ENCODE measurements around the gene LTBP2.

Gene LTBP2

DNA sequence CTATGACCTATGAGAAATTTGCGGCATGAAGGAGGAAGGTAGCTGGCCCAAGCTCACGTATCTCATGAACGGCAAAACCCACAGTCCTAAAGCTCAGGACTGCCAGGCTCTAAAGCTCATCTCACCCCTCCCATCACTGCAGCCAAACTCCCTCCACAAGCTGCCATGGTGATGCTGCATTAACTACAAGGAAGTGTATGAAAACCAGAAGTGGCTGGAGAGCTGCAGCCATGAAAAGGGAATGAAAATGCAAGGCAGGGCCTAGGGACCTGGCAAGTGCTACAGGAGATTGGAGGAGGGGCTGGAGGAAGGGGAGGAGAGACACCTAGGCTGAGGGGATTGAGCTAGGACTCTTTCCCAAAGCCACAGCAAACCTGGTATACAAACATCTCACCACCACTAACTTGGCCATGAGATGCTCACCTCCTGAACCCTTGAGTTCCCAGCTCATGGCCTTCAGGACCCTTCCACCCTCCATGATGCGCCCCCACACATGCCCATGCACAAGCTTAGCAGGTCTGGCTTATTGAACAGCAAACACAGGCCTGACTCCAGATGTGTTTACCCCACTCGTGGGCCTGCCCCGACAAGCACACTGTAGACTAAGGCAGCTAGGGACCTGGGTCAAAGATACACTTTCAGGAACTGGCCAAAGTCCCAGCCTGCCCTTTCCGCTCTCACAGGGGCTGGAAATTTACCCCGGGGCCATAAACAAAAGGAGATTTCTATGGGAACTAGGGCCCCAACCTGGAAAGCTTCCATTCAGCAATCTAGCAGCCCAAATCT, 42.0 kb downstream of the LTBP2 start:
- DNase-seq: no peak

DNA sequence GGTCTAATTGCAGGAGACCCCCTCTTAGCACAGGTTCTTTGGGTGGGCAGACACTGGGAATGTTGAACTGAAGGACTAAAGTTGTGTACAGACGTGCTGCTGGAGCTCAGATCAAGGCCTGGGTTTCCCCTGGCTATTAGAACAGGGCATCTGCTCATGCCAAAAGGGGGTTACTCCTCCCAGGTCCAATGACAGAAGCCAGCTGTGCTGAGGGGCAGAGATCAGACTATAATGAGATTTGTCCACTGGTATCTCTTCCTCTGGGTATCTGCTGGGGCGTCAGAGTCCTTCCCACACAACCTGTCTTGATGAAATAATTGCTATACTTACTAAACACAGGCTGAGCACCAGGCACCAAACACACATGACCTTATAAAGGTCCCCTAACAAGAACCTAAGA, 42.6 kb downstream of the LTBP2 start:
- no peak for DNase-seq

- no peak for DNase-seq
Measured at GRCh38 chr14:74568911-74569310, 43.1 kb downstream of the LTBP2 start.

GRCh38 chr14:74568380-74568649, 43.7 kb downstream of the LTBP2 start:
- DNase-seq: no peak

DNA sequence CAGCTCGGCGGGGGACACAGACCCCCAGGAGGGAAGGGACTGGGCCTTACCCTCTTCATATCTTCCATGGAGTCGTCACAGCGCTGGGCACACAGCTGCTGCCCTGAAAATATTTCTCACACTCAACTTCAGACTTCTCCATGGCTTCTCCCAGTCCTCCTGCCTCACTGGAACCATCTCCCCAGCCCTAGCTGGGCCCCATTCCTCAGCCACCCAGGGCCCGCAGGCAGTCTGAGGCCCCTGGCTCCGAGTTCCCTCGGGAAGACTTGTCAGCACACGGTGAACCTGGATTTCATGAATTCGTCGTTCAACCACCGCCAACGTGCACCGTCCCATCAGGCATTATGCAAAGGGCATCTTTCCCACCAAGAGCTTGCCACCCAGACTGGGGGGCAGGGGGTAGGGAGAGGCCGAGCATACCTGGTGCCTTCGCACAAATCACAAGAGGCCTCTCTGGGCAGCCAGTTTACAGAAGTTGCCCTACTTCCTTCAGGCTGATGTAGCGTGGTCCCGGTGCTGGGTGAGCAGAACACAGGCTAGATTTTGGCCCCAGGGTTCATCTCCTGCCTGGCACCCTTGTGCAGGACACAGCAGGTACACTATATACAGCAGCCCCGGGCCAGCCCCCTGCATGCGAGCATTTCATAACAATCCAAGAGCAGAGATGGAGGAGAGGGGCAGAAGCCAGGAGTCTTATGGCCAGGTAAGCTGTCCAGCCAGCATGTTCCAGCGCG, 44.2 kb downstream of the LTBP2 start:
- no peak for DNase-seq

DNA sequence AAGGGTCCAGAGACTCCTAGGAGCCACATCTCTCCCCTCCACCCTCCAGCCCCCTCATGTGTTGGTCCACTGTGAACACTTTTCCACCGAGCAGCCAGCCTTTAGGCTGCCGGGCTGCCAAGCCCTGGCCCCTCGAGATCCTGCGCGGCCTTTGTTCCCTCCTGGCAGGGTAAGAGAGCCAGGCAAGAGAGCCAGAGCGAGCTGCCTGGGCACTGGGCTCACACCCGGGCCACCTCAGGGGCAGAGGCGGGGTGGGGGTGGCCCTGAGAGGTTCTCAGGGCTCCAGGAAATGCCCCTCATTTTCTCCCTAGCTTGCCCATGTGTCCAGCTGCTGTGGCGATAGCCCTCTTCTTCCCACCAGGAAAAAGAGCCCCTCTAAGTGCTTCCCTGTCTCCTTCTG, 44.8 kb downstream of the LTBP2 start:
- no peak for DNase-seq

GRCh38 chr14:74566174-74567141, 45.6 kb downstream of the LTBP2 start:
- no peak for DNase-seq

DNA sequence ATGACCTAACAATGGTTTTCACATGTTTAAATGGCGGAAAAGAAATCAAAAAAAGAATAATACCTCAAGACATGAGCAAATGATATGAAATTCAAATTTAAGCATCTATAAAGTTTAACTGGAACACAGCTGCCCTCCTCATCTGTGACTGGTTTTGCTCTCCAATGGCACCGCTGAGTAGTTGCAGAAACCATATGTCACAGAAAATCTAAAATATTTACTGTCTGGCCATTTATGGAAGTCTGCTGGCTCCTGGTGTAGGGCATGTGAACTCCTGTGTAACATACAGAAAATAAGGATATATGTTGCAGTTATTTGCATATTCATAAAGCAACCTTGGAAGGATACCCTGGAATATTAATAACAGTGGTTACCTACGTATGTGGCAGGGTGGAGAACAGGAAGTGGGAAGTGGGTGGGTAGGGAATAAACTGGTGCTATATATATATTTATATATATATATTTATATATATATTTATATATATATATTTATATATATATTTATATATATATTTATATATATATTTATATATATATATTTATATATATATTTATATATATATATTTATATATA, 48.4 kb downstream of the LTBP2 start:
- no peak for DNase-seq

GRCh38 chr14:74563233-74563585, 48.8 kb downstream of the LTBP2 start:
- no peak for DNase-seq

GRCh38 chr14:74562515-74563232, 49.4 kb downstream of the LTBP2 start:
- DNase-seq: no peak

- no peak for DNase-seq
Measured at GRCh38 chr14:74558655-74559054, 53.4 kb downstream of the LTBP2 start.

DNA sequence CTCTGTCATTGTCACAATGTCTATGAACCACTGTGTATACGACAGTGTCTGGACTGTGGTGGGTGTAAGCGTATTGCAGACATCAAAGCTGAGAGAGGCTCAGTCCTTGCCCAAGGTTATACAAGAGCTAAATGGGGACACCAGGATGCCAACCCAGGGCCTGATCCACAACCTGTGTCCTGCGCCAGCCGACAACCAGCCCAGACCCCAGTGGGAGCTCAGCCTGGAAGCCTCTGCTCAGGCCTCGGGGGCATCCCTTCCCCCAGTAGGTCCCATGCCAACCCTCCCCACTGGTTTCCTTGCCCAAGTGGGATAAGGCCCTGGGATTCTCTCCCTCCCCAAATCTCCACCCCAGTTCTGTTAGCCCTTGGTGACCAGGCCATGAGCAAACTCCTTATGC, 54.3 kb downstream of the LTBP2 start:
- DNase-seq: no peak

DNA sequence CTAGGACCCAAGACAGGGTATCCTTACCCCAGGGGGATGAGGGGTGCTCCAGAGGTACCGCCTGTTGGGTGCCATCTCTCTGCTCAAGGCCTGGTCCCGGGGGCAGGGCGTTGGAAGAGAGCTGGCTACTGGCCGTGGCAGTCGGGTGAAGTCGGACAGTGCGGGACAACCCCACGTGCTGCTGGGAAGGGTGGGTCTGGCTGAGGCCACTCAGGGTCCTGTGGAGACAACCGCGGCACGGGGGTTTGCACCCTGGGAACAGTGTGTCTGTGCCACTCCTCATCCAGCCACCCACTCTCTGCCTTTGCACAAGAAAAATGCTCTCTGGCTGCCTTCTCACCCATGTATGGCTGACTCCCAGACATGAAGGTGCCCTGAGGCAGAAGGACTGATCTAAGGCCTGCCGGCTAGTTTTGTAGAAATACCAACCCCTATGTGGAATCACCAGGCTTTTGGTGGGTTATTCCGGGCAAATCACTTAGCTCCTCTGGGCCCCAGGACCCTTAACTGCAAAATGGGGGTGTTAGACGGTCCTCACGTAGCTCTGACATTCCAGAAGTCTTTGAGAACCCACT, 56.5 kb downstream of the LTBP2 start:
- DNase-seq: no peak

GRCh38 chr14:74554742-74555362, 57.2 kb downstream of the LTBP2 start:
- DNase-seq: no peak

GRCh38 chr14:74552623-74553022, 59.4 kb downstream of the LTBP2 start:
- no peak for DNase-seq

DNA sequence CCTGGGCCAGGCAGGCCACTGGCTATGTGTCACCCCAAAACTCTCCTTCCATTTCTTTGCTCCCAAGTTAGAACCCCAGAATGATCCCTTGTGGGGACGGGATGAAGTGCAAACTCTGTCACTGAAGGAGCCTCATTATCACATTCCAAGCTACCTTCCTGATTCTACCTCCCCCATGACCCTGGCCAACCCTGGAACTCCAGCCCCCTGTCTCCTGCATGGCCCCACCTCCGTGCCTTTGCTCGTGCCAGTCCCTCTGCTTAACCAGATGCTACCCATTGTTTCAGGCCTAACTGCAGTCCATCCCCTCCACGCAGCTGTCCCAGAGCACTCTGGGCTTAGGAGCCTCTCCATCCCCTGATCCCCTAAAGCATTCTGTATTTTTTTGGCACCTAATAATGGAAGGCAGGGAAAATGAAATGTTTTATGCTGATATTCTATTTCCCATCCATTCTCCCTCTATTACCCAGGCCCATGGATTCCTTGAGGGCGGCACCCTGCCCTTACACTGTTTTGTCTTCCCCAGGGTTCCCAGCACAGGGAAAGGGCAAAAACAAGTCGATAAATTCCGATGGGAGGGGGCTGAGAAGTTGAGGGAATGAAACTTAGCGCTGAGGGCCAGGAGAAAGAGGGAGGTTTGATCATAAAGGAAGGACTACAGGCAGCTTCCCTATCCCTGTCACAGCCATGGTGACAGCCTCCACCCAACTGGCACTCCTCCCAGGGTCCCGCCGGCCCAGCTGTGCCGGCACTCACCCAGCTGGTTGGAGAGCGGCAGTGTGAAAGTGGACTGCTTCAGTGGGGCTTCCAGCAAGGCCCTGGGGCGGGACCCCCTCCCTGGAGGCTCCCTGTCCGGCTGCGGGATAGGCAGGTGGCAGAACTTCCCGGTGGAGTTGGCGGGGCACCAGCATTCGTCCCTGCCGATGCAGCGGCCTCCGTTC, 60.3 kb downstream of the LTBP2 start:
- DNase-seq: no peak

DNA sequence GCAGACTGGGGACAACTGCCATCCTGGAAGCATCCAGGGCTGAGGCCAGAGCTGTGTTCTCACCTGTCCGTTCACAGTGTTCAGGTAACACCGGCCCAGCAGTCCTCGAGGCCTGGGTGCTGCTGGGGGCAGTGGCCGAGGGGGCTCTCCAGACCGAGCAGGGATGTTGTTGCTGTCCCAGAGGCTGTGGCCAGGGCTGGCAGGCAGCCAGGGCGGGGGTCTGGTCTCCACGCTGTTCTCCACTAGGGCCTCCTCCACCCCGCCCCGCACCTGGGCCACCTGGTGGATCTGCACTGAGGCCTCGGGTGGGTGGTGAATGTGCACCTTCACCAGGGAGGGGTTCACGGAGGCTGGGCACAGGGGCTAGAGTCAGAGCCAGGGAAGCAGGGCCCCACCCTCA, 61.0 kb downstream of the LTBP2 start:
- DNase-seq: no peak

DNA sequence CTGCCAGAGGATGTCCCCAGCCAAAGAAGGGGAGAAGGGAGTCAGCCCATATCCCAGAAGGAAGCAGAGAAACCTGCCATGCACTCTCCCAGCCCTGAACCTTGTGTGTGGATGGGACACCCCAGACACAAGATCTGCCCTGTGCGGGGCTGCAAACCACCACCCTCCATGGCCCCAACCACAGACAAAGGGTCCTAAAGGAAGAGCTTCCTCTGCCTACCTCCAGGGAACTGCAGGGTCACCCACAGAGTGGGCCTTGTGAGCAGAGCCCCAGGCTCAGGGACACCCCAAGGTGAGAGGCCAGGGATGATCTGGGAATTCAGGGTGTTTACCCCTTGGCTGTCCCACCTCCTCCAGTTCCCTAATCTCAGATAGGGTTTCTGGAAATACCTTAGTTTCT, 62.0 kb downstream of the LTBP2 start:
- no peak for DNase-seq

GRCh38 chr14:74549588-74549987, 62.4 kb downstream of the LTBP2 start:
- no peak for DNase-seq

- DNase-seq: no peak
Measured at GRCh38 chr14:74548881-74549280, 63.2 kb downstream of the LTBP2 start.

Data from stimulated activated CD4-positive, alpha-beta T cell treated with anti-CD3 and anti-CD28 coated beads, Interleukin-1b, Interleukin-23, amount 100 ng/mL, for 48 hours (primary cell).